ENCODE data around the gene TNFAIP3. TPM values are rescaled to one million over a fixed set of nuclear protein-coding genes. Genes with fewer than 3 reads are reported as not detected.
A peak's percentile ranks its signal among the peaks of the same experiment; 100 is the strongest.

TNFAIP3 gene
- total and polyA plus RNA-seq, 8 donors, result 7.8 to 77.0 (median 12.4) TPM

- Histone ChIP-seq H3K4me3 (no peak overlapping the region), H3K9me3 (no peaks in the 10 kb centered on the region), H3K4me1 (peaks cover 0 to 29% (median 9%) of the 10 kb centered on the region in 4 donors), H3K27ac (no peak overlapping the region), H3K27me3 (no peaks in the 10 kb centered on the region), H3K36me3 (no peaks in the 10 kb centered on the region)
- TF ChIP-seq EP300 (IDR thresholded peaks at IDR 0.05) (no peak), POLR2A (IDR thresholded peaks at IDR 0.05) (no peak), CTCF (IDR thresholded peaks at IDR 0.05) (no peak), POLR2AphosphoS5 (IDR thresholded peaks at IDR 0.05) (no peak)
- peak in 1 of 2 donors; percentile 54 for DNase-seq
- intact Hi-C loops (cut with DNase I; ENCODE audit: low total_unique reads), result no loop called here
- 44 to 64% (median 57%) methylated on average over 1 of the region's 1 CpG for WGBS, 5 donors
Measured at GRCh38 chr6:137820952-137821351, 46.1 kb upstream of the TNFAIP3 start.

GRCh38 chr6:137821491-137821890, 45.6 kb upstream of the TNFAIP3 start:
- Histone ChIP-seq H3K4me3 (no peak overlapping the region), H3K36me3 (no peaks in the 10 kb centered on the region), H3K27ac (no peak overlapping the region), H3K9me3 (no peaks in the 10 kb centered on the region), H3K4me1 (peaks cover 0 to 26% (median 7%) of the 10 kb centered on the region in 4 donors), H3K27me3 (no peaks in the 10 kb centered on the region)
- DNase-seq, result no peak
- WGBS, 5 donors, result 60 to 64% (median 62%) methylated on average over 3 of the region's 3 CpGs
- TF ChIP-seq POLR2A (IDR thresholded peaks at IDR 0.05), result no peak
- TF ChIP-seq EP300 (IDR thresholded peaks at IDR 0.05), result no peak
- TF ChIP-seq POLR2AphosphoS5 (IDR thresholded peaks at IDR 0.05), result no peak
- TF ChIP-seq CTCF (IDR thresholded peaks at IDR 0.05), result no peak
- intact Hi-C loops (cut with DNase I; ENCODE audit: low total_unique reads), result no loop called here

GRCh38 chr6:137823826-137824555, 43.1 kb upstream of the TNFAIP3 start:
- no peak overlapping the region for H3K4me3 ChIP-seq
- 34 to 46% (median 40%) methylated on average over 11 of the region's 11 CpGs for WGBS, 5 donors
- H3K36me3 ChIP-seq, result no peaks in the 10 kb centered on the region
- H3K9me3 ChIP-seq, result no peaks in the 10 kb centered on the region
- intact Hi-C loops (cut with DNase I; ENCODE audit: low total_unique reads), result no loop called here
- TF ChIP-seq CTCF (IDR thresholded peaks at IDR 0.05) (no peak), EP300 (IDR thresholded peaks at IDR 0.05) (peak; percentile 77)
- no peaks in the 10 kb centered on the region for H3K27me3 ChIP-seq
- DNase-seq, result peak; percentile 32 to 85
- H3K4me1 ChIP-seq, result peaks cover 0 to 26% (median 7%) of the 10 kb centered on the region in 4 donors
- peak overlapping the region in 3 of 5 donors; percentile 3 to 43 (median 38) for H3K27ac ChIP-seq

GRCh38 chr6:137824556-137824879, 42.5 kb upstream of the TNFAIP3 start:
- Histone ChIP-seq H3K27ac (peak overlapping the region in 3 of 5 donors; percentile 3 to 43 (median 38)), H3K4me1 (peaks cover 0 to 26% (median 7%) of the 10 kb centered on the region in 4 donors), H3K27me3 (no peaks in the 10 kb centered on the region), H3K9me3 (no peaks in the 10 kb centered on the region), H3K4me3 (no peak overlapping the region), H3K36me3 (no peaks in the 10 kb centered on the region)
- 46 to 72% (median 60%) methylated on average over 1 of the region's 1 CpG for WGBS, 5 donors
- TF ChIP-seq POLR2AphosphoS5 (IDR thresholded peaks at IDR 0.05) (no peak), CTCF (IDR thresholded peaks at IDR 0.05) (no peak), POLR2A (IDR thresholded peaks at IDR 0.05) (no peak), EP300 (IDR thresholded peaks at IDR 0.05) (no peak)
- intact Hi-C loops (cut with DNase I; ENCODE audit: low total_unique reads), result no loop called here
- no peak for DNase-seq

Measured in stomach (tissue), 9 donors.